ENCODE measurements around the gene SF3A2.

The SF3A2 gene

GRCh38 chr19:2291185-2291751, 54.6 kb downstream of the SF3A2 start:
- no peak for DNase-seq (ENCODE audit: low read depth in 2 of 2)

GRCh38 chr19:2294687-2295335, 58.2 kb downstream of the SF3A2 start:
- no peak for DNase-seq (ENCODE audit: low read depth in 2 of 2)

- no peak for DNase-seq (ENCODE audit: low read depth in 2 of 2)
Observed at GRCh38 chr19:2296141-2296540, 59.5 kb downstream of the SF3A2 start.
